Memory B cell (primary cell): Measurements from ENCODE around the gene APBB2.
"Not testable (repeated sequence)": the region's sequence is repeated elsewhere in the genome, so short reads cannot be mapped to it uniquely, and the experiment has no call there.

ENCODE experiments used
- ATAC-seq: fragments of 150-1000 bp; cut with Tn5 transposase; 2 replicates; pipeline ENCODE4 v1.10.0; 2021; ENCODE audit warnings: low read depth, mild to moderate bottlenecking, moderate library complexity
- DNase-seq, 2 donors: peaks; one replicate each; pipeline ENCODE4 v3.0.0; 2022; ENCODE audit warnings: low spot score in 2 of 2
- H3K27ac Mint-ChIP-seq: one replicate; pipeline ENCODE4 v1.8.0; 2022; ENCODE audit warnings: mild to moderate bottlenecking, moderate library complexity, mixed read lengths
- H3K27me3 Mint-ChIP-seq: one replicate; pipeline ENCODE4 v1.8.0; 2022; ENCODE audit warnings: mixed read lengths
- H3K36me3 Mint-ChIP-seq: one replicate; pipeline ENCODE4 v1.8.0; 2022; ENCODE audit warnings: mild to moderate bottlenecking, mixed read lengths
- H3K4me1 Mint-ChIP-seq: one replicate; pipeline ENCODE4 v1.8.0; 2022; ENCODE audit warnings: mixed read lengths
- H3K4me3 Mint-ChIP-seq: one replicate; pipeline ENCODE4 v1.8.0; 2022; ENCODE audit warnings: mild to moderate bottlenecking, moderate library complexity, mixed read lengths
- H3K9me3 Mint-ChIP-seq: one replicate; pipeline ENCODE4 v1.8.0; 2022; ENCODE audit warnings: mixed read lengths

APBB2 gene

GRCh38 chr4:41060352-41061334 is 153.7 kb downstream of the APBB2 start:
- ATAC-seq = no peak
- Mint-ChIP-seq H3K4me1 (no peaks in the 10 kb centered on the region), H3K27me3 (peaks cover 4% of the 10 kb centered on the region), H3K9me3 (peaks cover 2% of the 10 kb centered on the region), H3K36me3 (no peaks in the 10 kb centered on the region), H3K4me3 (no peak overlapping the region), H3K27ac (no peak overlapping the region)
- DNase-seq = no peak

GRCh38 chr4:41059411-41059810 is 154.9 kb downstream of the APBB2 start:
- not testable (repeated sequence) for H3K4me3 Mint-ChIP-seq, H3K4me1 Mint-ChIP-seq, H3K36me3 Mint-ChIP-seq, DNase-seq, H3K9me3 Mint-ChIP-seq, H3K27ac Mint-ChIP-seq, ATAC-seq
- peaks cover 10% of the 10 kb centered on the region for H3K27me3 Mint-ChIP-seq

DNA sequence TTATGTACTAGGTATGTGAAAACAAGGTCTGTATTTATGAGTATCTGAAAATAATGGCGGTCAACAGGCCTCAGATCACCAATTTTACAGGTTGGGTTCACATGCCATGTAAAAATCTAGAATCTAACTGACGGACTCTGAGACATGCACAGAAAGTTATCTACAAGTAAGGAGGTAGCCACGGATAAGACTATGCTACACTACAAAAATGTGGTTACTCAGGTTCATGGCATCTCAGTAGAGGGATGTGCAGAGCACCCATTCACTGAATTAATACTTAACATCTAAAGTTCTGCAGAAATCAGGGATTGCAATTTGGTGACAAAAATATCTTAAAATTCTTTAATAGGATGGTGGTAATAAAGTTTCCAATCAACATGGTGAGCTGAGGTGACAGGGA is 155.9 kb downstream of the APBB2 start:
- DNase-seq = no peak
- Mint-ChIP-seq H3K27ac (no peak overlapping the region), H3K9me3 (peaks cover 2% of the 10 kb centered on the region), H3K4me3 (no peak overlapping the region), H3K4me1 (no peaks in the 10 kb centered on the region), H3K36me3 (no peaks in the 10 kb centered on the region), H3K27me3 (peaks cover 10% of the 10 kb centered on the region)
- no peak for ATAC-seq

- no peak overlapping the region for H3K27ac Mint-ChIP-seq
- no peak overlapping the region for H3K4me3 Mint-ChIP-seq
- no peaks in the 10 kb centered on the region for H3K36me3 Mint-ChIP-seq
- ATAC-seq (no peak), DNase-seq (no peak)
- H3K27me3 Mint-ChIP-seq = peaks cover 10% of the 10 kb centered on the region
- no peaks in the 10 kb centered on the region for H3K4me1 Mint-ChIP-seq
- peaks cover 2% of the 10 kb centered on the region for H3K9me3 Mint-ChIP-seq
Observed at GRCh38 chr4:41057467-41057866, 156.9 kb downstream of the APBB2 start.

GRCh38 chr4:41052287-41052686 is 162.1 kb downstream of the APBB2 start:
- Mint-ChIP-seq H3K9me3 (no peaks in the 10 kb centered on the region), H3K4me3 (no peak overlapping the region), H3K36me3 (no peaks in the 10 kb centered on the region), H3K27me3 (peaks cover 14% of the 10 kb centered on the region), H3K4me1 (no peaks in the 10 kb centered on the region), H3K27ac (no peak overlapping the region)
- ATAC-seq = no peak
- DNase-seq = no peak

DNA sequence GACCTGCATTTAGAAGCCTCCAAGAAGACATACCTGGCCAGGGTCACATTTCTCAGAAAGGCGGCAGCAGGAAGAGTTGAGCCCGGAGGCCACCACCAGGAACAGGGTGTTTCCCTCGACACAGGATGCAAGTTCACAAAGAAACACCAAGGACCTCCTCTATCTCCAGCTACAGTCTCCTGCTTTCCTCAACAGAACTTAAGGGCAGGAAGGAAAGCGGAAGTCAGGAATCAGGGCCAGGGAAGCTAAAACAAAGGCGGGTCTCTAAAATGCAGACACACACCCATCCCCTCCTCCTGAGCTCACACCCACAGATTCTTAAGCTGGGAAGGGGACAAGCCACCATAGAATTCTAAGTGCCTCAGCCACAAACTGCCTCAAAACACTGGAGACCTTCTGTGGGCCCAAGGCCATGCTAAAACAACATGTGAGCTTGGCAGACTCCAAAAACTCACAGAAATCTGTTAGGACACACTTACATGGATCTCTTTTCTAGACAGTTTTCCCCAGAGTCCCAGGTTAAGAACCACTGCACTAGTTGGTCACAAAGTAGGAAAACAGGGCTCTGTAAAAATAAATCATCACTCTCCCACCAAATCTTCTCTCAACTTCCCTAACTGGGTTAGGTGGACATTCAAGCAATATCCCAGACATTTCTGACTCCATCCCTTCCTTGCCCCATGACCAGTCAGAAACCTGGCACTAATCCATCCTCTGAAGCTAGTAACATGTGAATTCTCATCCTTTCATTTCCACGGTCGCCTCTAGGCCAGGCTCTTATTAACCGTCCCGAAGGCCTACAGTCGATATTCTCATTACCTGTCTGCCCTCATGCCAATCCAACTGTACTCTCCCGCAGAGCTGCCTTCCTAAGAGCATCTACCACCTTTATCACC is 163.2 kb downstream of the APBB2 start:
- Mint-ChIP-seq H3K36me3 (no peaks in the 10 kb centered on the region), H3K27me3 (peaks cover 11% of the 10 kb centered on the region), H3K9me3 (peaks cover 2% of the 10 kb centered on the region), H3K4me1 (no peaks in the 10 kb centered on the region), H3K4me3 (no peak overlapping the region), H3K27ac (no peak overlapping the region)
- no peak for DNase-seq
- ATAC-seq = no peak

GRCh38 chr4:41050116-41050515 is 164.2 kb downstream of the APBB2 start:
- no peak overlapping the region for H3K4me3 Mint-ChIP-seq
- DNase-seq = no peak
- no peak for ATAC-seq

GRCh38 chr4:41049176-41049575 is 165.2 kb downstream of the APBB2 start:
- not testable (repeated sequence) for H3K27me3 Mint-ChIP-seq, DNase-seq, ATAC-seq, H3K4me1 Mint-ChIP-seq, H3K4me3 Mint-ChIP-seq, H3K36me3 Mint-ChIP-seq, H3K27ac Mint-ChIP-seq
- H3K9me3 Mint-ChIP-seq = peaks cover 12% of the 10 kb centered on the region

More at GRCh38 chr4:41050116-41050515, 164.2 kb downstream of the APBB2 start:
- peaks cover 4% of the 10 kb centered on the region for H3K9me3 Mint-ChIP-seq
- no peaks in the 10 kb centered on the region for H3K36me3 Mint-ChIP-seq
- no peaks in the 10 kb centered on the region for H3K4me1 Mint-ChIP-seq
- H3K27ac Mint-ChIP-seq = no peak overlapping the region
- peaks cover 9% of the 10 kb centered on the region for H3K27me3 Mint-ChIP-seq

DNA sequence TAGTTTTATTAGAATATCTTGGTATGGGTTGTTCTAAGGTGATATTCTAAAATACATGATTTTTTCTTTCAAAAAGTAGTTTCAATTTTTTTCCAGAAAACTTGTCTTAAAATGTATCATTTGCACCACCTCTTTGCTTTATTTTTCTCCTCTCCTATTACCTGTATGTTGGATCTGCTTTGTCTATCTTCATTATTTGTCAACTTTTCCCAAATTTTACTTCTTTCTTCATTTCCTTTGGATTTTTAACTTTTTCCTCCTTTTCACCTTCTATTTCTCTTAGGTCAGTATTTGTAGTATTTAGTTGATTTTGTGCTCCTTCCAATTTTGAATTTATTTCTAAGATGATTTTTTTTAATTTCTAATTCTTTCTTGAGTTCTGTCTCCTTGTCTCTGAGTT is 169.6 kb downstream of the APBB2 start:
- Mint-ChIP-seq H3K27ac (no peak overlapping the region), H3K4me1 (no peaks in the 10 kb centered on the region), H3K27me3 (no peaks in the 10 kb centered on the region), H3K36me3 (no peaks in the 10 kb centered on the region), H3K4me3 (no peak overlapping the region), H3K9me3 (peaks cover 12% of the 10 kb centered on the region)
- no peak for DNase-seq
- ATAC-seq = no peak

DNA sequence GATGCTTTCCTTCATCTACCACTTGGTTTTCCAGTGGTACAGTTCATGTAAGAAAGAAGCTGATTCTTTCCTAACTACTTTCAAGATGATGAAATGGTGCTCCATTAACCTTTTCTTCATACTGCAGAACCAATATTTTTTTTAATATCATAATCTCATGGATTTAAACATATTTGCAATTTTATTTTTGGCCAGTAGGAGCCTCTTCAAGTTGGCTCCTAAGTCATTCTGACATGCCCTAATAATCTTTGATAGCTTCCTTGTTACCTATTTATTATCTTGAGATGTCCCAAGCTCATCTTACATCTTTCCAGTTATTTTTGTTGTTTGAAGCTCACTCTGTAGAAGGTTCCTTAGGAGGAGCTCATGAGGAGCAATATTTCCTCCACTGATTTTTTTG is 170.2 kb downstream of the APBB2 start:
- Mint-ChIP-seq H3K4me3 (no peak overlapping the region), H3K9me3 (peaks cover 12% of the 10 kb centered on the region), H3K27ac (no peak overlapping the region), H3K27me3 (no peaks in the 10 kb centered on the region), H3K4me1 (no peaks in the 10 kb centered on the region), H3K36me3 (no peaks in the 10 kb centered on the region)
- ATAC-seq (no peak), DNase-seq (no peak)

- ATAC-seq (no peak), DNase-seq (no peak)
- H3K27ac Mint-ChIP-seq = no peak overlapping the region
- no peaks in the 10 kb centered on the region for H3K4me1 Mint-ChIP-seq
- H3K4me3 Mint-ChIP-seq = no peak overlapping the region
- no peaks in the 10 kb centered on the region for H3K27me3 Mint-ChIP-seq
- H3K9me3 Mint-ChIP-seq = peaks cover 12% of the 10 kb centered on the region
- no peaks in the 10 kb centered on the region for H3K36me3 Mint-ChIP-seq
Observed at GRCh38 chr4:41043465-41043864, 170.9 kb downstream of the APBB2 start.

- Mint-ChIP-seq H3K4me1 (no peaks in the 10 kb centered on the region), H3K27ac (no peak overlapping the region), H3K36me3 (no peaks in the 10 kb centered on the region), H3K9me3 (peaks cover 12% of the 10 kb centered on the region), H3K27me3 (no peaks in the 10 kb centered on the region), H3K4me3 (no peak overlapping the region)
- DNase-seq = no peak
- no peak for ATAC-seq
Observed at GRCh38 chr4:41041551-41041950, 172.8 kb downstream of the APBB2 start.

DNA sequence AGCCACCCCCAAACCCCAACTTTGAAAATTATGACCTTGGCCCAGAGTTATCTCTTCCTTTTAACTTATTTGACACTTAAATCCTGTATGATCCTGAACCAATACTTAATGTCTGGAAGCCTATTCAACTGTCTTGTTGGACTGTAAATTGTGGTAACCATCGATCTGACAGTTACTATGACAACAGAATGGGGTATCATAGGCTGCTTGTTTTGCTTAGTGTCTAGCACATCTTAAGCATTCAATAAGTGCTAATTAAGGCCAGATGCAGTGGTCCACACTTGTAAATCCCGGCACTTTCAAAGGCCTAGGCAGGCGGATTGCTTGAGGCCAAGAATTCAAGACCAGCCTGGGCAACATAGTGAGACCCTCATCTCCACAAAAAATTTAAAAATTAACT is 175.0 kb downstream of the APBB2 start:
- H3K4me3 Mint-ChIP-seq = no peak overlapping the region
- DNase-seq (no peak), ATAC-seq (no peak)
- H3K36me3 Mint-ChIP-seq = no peaks in the 10 kb centered on the region
- H3K27me3 Mint-ChIP-seq = no peaks in the 10 kb centered on the region
- no peak overlapping the region for H3K27ac Mint-ChIP-seq
- peaks cover 1% of the 10 kb centered on the region for H3K9me3 Mint-ChIP-seq
- H3K4me1 Mint-ChIP-seq = no peaks in the 10 kb centered on the region

DNA sequence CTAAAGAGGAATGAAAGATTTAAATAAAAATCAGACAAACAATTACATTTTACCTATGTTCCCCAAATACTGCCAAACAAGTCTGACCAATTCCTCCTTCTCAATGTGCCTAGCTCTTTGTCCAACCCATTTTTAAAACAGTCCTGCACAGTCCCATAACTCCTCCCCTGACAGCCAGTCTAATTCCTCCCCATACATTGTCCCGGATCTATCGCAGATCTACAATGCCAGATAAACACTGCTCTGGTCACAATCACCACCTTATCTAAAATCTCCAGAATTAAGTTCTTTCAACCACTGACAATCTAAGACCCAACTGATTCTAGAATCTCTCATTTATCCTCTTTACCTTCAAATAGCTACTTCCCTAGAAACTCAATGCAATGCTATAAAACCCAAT is 176.0 kb downstream of the APBB2 start:
- H3K27ac Mint-ChIP-seq = no peak overlapping the region
- no peaks in the 10 kb centered on the region for H3K4me1 Mint-ChIP-seq
- H3K4me3 Mint-ChIP-seq = no peak overlapping the region
- DNase-seq = no peak
- no peak for ATAC-seq
- no peaks in the 10 kb centered on the region for H3K27me3 Mint-ChIP-seq
- no peaks in the 10 kb centered on the region for H3K36me3 Mint-ChIP-seq
- H3K9me3 Mint-ChIP-seq = peaks cover 2% of the 10 kb centered on the region
